Ureter (tissue), 1 donor: ENCODE data around the gene PLXNA2. TPM values are rescaled to one million over a fixed set of nuclear protein-coding genes. Genes with fewer than 3 reads are reported as not detected.

Experiments
- DNase-seq: peaks from one replicate; pipeline ENCODE4 v3.0.0-alpha.2; 2020; ENCODE audit warnings: low spot score
- total RNA-seq: library from RNA; stranded (reverse); gene quantifications from one replicate; pipeline ENCODE4 v1.2.4, GENCODE V29; 2023
- donor health status: DM: yes; HTN: yes; CAD: no.

Gene PLXNA2
- total RNA-seq, 1 donor from 2014 or later: 51.7 TPM

- DNase-seq: no peak
Measured at GRCh38 chr1:208182880-208183645, 61.1 kb downstream of the PLXNA2 start.

DNA sequence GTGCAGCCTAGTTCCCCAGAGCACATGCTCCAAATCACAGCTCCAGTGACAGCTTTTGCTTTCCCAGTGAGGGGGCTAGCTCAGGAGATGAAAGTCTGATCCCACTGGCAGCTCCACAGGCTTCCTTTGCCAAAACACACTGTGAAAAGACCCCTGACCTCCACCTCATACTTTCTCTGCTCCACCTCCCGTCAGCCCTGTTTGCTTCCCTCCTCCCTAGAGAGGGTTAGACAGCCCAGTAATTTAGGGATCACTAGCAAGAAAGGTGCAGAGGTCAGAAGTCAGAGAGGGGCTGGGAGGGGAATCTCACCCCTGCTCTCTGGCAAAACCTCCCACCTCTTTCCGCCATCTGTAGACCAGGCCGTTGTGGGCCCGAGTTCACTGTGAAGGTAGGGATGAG lies 62.8 kb downstream of the PLXNA2 start:
- no peak for DNase-seq

DNA sequence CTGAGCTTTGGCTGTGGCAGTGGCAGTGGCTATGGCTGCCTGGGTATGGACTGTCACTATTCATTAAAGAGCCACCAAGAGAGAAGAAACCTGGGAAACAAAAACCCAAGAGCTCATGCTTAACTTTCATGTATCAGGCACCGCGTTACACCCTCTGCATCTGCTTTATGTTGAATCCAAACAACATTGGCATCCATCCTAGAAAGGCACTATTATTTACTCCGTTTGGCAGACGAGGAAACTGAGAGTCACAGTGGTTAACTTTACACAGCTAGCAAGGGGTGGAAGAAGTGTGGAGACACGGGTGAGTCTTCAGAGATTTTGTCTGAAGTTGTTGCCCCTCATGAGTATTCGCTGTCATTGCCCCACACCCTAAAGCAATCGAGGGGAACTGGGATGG lies 63.8 kb downstream of the PLXNA2 start:
- DNase-seq: no peak

DNA sequence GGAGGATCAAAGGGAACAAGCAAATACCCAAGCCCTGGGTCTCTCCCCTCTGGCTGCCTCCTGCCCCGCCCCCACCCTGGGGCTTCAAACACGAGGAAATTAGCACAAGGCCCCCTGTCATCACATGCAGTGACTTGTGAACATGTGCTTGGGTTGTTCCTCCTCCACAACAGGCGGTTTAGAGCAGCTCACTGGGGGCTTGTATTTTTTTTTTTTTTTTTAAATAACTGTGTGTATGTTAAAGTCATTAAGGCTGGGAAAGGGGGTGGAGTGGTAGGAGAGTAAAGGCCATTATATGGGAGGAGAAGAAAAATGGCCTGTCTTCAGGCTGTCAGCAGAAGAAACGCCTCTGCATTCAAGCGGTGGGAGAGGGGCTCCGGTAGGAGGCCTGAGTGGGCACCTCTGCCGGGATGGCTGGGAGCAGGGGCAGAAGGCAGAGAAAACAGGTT lies 64.2 kb downstream of the PLXNA2 start:
- DNase-seq: no peak

DNA sequence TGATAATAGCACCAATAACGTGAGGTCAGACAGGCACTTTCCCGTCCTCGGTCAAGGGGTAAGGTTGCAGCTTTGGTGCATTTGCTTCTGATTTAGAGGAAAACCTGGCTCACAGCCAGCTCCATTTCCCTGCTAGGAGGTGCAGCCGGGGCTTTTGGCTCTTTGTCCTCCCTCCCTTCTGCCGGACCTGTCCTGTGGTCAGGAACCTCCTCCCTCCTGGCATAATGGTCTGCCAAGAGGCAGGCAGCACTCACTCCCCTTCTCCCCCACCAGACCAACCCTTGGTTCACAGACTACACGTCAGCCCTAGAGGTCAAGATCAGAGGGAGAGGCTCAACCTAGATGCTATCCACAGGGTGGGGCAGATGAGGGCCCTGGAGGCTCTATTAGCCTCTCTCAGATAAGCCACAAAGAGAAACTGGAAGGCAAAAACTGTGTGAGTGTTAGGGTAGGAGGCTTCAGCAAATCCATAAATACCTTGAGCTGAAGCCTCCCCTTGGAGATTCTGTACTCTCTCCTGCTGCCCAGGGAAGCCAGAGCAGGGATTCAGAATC lies 64.8 kb downstream of the PLXNA2 start:
- no peak for DNase-seq

DNA sequence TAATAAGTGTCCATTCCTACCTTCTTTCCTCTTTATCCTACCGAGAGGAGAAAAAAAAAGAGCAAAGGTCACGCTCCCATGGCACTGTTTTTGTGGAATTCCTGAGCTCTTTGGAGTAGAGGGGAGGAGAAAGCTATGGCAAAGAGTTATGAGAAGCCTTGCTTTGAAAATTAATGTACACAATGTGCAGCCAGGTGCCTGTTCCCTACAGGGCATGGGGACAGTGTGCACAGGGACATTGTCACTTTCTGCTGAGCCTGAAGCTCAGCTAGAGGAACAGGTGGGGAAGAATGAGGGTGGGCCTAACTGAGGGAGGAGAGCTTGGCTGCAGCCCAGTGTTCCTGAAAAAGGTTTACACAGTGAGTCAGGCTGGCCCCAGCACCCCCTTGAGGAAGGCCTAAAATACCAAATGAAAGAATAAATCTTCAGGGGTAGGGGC lies 66.1 kb downstream of the PLXNA2 start:
- no peak for DNase-seq

DNA sequence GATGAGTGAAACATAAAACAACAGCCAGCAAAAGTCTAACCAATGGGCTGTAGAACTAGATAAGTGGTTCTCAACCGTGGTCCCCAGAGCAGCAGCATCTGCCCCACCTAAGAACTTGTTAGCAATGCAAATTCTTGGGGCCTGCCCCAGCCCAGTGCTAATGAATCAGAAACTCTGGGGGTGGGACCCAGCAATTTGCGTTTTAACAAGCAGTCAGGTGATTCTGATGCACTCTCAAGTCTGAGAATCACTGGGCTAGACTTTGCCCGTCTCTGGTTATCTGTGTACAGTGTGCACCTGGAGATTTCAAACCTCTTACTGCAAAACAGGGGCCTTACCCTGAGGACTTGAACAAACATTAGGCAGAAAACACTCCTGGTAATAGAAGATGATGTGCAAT lies 66.5 kb downstream of the PLXNA2 start:
- DNase-seq: no peak

DNA sequence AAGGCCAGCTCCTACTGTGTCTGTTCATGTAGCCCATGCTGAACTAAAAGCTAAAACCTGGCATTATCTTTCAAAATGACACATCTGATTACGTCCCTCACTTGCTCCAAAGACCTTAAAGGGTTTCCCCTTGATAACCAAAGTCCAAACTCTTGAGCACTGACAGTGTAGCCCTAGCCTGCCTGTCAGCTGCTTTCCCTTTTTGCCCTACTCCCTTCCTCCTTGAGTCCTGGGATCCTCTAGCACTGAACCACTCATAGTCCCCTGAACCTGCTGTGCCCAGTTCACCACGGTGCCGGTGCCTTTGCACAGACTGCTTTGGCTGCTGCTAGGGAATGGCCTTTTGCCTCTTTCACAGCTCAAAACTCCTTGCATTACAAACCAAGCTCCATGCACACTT lies 67.5 kb downstream of the PLXNA2 start:
- no peak for DNase-seq

GRCh38 chr1:208175508-208175895 lies 68.7 kb downstream of the PLXNA2 start:
- DNase-seq: no peak

DNA sequence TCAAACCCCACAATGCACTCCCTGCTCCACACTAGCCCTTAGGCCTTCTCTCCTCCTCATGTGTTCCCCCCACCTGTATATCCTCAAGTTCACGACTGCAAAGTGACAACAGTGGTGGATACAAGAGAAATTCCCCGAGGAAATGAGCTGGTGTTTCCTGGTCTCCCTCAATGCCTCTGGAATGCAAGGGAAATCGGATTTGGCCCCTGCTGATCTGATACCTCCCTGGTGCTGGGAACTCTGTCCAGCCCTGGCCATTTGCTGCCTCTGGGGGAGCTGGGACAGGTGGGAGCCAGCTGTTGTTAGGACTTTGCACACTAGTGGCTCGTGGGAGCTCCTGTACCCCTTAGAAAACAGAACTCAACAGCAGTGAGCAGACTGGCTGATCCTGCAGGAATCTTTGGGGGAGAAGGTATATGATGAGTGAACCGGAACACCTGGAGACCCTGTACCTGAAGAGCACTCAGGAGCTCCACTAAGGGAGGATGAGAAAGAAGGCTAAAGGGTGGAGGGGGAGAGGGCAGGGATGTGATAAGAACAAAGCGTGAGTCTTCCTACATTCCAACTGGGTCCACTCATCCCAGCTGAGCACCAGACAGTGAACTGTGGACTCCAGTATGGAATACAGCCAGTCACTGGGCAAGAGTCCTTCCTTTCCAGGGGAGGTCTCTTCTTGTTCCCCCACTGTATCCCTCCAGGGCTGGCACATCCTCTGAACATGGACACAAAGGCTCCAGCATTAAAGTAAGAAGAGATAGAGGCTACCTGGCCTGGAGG lies 69.3 kb downstream of the PLXNA2 start:
- no peak for DNase-seq

DNA sequence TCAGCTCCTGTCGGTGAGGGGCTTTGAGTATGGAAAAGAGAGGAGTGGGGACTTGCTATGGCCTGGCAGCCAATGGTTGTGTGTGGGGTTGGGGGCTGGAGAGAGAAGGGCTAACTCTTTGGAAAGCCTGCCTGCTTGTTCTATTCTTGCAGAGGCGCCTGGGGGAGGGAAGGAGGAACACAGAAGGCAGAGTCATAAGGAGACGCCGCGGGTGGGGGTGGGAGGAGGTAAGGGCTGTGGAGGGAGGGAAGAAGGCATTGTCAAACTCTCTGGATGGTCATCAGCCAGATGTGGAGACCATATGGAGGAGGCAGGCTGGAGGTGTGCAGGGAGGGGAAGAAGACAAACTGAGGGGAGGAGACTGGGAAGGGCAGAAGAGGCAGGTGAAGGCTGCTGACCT lies 70.0 kb downstream of the PLXNA2 start:
- no peak for DNase-seq

DNA sequence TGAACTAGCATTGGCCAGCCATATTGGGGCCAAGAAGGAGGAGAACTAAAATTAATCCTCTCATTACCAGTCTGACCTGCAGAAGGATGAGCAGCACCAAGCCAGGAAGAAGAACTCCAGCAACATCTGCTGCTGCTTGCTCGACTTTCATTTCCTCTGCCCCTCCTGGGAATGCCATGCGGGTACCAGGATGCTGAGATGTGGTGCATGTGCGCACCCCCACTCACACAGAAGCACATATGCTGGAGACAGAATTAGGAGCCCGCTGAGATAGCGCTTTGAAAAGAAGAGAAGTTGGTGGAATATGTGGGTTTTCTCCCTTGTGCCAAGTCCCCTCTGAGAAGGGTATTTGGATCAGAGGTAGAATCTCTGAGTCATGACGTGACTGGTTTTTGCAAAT lies 70.4 kb downstream of the PLXNA2 start:
- no peak for DNase-seq

DNA sequence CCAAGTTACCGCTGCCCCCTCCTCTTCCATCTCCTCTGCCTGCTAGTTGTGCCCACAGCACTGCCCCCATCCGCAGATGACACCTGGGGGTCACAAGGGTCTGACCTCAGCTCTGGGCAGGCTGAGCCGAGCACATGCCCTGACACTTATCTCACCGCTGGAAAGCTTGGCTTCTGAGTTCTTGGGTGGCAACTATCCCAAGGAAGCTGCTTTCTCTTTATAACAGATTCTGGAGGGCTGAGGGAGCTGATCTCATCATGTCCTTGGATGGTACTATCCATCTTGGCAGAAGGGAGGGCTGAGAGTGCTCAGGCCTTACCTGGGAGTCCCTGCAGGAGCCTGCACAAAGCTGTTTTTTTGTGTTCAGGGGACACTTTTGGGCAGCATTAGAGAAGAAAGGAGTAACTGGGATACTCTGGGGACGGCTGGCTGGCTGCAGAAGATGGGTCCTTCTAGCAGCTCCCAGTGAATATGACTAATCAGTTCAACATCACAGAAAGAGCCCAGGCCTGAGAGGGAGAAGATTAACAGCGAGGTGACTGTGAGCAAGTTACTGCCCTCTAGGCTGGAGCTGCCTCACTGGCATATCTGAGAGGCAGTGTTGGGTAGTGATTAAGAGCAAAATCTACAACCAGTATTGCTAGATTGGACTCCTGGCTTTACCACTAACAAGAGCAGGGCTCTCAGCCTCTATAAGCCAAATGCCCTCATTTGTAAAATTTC lies 71.6 kb downstream of the PLXNA2 start:
- no peak for DNase-seq

DNA sequence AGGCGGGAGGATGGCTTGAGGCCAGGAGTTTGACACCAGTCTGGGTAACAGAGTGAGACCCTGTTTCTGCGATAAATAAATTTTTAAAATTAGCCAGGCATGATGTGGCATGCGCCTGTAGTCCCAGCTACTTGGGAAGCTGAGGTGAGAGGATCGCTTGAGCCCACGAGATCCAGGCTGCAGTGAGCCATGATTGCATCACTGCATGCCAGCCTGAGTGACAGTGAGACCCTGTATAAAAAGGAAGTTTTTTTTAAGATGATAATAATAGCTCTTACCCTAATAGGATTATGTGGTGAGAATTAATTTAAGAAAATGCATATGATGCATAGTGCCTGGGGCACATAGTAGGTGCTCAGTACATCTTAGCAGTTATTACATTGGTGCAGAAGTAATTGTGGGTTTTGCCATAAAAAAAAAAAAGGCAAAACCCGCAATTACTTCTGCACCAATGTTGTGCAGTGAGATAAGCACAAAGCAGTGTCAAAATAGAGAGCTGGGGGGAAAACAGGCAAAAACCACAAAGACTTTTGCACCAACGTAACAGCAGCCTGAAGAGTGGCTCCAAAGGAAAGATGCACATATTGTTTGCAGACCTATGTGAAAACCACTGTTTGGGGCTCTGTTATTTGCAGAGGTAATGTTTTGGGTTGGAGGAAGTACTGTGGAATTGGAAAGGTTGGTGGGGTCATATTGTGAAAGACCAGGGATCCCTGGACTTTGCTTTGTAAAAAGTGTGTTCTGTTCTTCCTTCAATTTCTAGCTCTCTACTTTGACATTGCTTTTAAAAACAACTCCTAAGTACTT lies 72.4 kb downstream of the PLXNA2 start:
- no peak for DNase-seq

DNA sequence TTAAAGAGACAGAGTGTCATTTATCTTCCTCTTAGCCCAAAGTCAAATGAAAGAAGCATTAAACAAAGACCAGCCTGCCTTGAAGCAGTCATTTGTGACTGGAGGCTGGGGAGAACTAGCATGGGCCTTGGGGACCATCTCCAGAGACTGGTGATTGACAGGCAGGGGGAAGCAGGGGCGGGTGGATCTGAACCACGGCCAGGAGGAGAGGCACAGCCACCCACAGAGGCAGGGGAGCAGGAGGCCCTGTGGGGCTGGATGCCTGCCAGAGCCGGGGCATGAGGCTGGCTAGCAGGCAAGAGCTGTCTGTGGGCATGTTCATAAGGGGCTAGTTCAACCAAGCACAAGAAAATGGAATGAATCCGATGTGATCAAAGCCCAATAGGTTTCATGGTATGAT lies 73.9 kb downstream of the PLXNA2 start:
- no peak for DNase-seq

DNA sequence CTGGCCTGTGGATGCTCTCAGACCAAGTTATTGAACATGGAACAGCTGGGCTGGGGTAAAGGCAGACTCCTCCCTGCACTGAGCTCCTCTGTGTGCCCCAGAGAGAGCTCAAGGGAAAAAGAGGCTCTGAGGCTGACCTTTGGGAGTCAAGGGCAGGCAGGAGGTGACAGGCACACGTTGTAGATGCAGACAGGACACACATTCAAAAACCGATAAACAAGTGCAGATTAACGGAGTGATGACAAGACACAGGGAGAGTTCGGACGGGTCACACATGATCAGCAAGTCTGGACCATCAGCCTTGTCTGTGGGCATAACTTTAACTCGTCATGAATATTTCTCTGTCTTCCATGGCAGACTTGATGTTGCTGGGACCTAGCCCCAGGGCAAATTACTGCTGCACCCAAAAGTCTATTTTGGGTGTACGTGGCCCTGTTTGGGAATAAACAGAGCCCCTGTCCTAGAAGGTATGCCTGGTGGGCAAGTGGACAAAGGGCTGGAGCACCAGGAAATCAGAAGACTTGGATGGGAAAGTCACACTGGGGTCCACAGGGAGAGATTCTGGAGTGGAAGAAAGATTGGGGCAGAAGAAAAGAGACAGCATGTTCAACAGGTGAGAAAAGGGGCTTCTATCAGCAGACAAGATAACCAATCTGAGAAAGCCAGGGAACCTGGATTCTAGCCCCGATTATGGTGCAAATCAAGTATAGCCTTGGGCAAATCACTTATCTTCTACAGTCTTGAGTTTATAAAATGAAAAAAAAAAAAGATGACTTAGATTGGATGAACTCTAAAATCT lies 74.9 kb downstream of the PLXNA2 start:
- DNase-seq: no peak

DNA sequence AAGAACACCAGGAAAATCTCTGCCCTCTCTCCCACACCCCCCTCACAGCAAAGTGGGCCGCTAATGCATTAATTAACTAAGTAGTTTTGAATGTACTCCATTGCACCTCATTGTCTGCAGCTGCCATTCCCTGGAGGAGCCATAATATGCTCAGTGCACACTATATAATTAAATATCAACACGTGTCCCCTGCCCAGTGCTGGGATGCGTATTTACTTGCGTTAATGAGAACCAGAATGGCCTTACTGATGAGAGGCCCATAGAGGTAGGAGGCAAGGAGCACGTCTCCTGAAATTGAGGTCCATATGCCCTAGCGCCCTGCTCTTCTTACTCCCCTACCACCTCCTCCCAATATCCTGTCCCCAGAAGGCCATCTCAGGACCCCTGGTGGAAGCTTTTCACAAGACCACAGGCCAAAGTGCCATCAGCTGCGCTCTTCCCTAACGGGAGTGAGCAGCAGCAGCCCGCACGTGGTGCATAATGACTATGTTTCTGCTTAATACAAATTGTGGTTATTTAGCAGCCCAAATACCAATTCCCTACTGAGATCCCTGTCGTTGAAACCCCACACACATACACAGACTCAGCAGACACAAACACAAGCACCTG lies 76.8 kb downstream of the PLXNA2 start:
- DNase-seq: no peak

DNA sequence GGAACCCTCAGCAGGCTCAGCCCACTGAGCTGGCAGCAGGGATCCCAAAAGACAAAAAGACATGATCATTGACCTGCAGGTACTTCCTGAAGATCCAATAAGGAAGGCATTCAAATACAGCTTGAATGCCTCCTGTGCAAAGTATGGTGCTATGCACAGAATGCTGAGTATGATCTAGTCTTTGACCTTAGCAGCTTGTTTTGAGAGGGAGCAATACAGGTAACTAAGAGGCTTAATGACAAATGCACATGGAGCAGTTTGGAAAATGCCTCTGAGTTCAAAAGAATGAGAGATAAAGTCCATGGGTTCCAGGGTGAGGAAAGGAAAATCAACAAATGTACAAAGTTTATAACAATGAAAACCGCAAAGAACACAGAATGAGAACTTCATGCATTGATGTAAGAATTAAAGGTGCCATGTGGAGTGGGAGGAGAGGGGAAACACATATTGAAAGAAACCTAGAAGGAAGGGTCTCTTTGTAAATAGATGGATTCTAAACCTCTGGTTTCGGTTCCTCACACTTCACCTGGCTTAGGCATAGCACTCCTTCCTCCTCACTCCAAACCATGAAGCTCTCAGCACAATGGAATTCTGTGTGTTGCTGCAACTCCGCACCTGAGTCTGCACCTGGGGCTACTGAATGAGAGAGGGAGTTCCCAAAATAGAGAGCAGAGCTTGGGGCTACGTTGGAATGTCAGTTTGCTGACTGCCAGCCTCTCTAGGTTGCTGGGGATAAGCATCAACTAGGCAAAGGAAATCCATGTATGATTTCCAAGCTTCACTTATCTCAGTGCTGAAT lies 77.6 kb downstream of the PLXNA2 start:
- DNase-seq: no peak

DNA sequence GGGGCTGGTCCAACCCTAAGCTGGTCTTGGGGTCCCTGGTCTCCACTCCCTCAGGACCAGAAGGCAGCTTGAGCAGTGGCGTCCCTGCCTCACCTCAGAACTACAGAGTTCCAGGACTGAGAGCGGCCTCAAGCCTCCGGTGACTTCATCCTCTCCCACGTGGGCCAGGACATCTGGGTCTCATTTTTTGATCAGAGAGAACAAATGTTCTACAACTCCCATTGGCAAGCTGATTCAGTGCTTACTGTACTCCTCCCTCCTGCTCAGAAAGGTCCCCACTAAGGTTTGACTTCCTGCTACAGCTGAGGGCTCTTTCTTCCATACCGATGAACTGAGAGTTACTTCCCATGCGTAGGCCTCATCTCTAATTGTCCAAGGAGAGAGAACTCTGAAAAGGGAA lies 78.5 kb downstream of the PLXNA2 start:
- no peak for DNase-seq
